Measurements from ENCODE around the gene F2R. TPM values are rescaled to one million over a fixed set of nuclear protein-coding genes. Genes with fewer than 3 reads are reported as not detected.

Gene F2R
- total and polyA plus RNA-seq, 2 of the 13 experiments (the other 11 are each of a cell fraction or from before 2014, with no cell fraction given) = 8.3 to 12.3 TPM

DNA sequence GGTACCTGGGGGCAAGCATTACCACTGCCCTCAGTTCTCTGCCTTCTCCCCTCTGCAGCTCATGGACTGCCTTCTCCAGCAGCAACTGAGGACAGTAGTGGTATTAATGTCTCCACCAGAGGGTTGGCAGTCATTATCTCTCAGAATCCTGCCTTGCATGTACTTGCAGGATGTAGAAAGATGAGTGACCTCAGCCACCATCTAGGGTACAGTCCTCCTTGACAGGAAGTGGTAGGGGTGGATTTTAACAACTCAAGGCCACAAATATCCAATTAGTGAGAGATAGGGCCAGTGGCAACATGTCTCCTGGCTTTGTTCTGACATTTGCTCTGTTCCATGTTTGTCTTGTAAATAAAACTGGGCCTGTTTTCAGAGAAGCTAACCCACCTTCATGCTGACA, 47.2 kb downstream of the F2R start:
- H3K79me2 ChIP-seq (ENCODE audit: insufficient read depth, low read length) = no peaks in the 10 kb centered on the region
- FAIRE-seq (no peak), DNase-seq (ENCODE audit: low spot score) (no peak), ATAC-seq (peak; percentile 58)
- no peaks in the 10 kb centered on the region for H4K20me1 ChIP-seq (ENCODE audit: insufficient read depth, low read length)
- no peaks in the 10 kb centered on the region for H3K9me3 ChIP-seq (ENCODE audit: low read length)
- TF ChIP-seq, protein P1, sequence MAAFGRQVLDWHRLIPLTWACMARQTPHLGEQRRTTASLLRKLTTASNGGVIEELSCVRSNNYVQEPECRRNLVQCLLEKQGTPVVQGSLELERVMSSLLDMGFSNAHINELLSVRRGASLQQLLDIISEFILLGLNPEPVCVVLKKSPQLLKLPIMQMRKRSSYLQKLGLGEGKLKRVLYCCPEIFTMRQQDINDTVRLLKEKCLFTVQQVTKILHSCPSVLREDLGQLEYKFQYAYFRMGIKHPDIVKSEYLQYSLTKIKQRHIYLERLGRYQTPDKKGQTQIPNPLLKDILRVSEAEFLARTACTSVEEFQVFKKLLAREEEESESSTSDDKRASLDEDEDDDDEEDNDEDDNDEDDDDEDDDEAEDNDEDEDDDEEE (CRISPR knock-in tag; IDR thresholded peaks at IDR 0.05) = no peak
- no peak for TF ChIP-seq HMG20A (CRISPR knock-in tag; IDR thresholded peaks at IDR 0.05; ENCODE audit: borderline replicate concordance)
- TF ChIP-seq ZNF577 (CRISPR knock-in tag; IDR thresholded peaks at IDR 0.05; ENCODE audit: borderline replicate concordance, low read depth) = no peak
- no peak for TF ChIP-seq PHF20 (CRISPR knock-in tag; IDR thresholded peaks at IDR 0.05)
- TF ChIP-seq GTF2F1 (IDR thresholded peaks at IDR 0.05; ENCODE audit: low read length) = no peak
- TF ChIP-seq, protein P2, sequence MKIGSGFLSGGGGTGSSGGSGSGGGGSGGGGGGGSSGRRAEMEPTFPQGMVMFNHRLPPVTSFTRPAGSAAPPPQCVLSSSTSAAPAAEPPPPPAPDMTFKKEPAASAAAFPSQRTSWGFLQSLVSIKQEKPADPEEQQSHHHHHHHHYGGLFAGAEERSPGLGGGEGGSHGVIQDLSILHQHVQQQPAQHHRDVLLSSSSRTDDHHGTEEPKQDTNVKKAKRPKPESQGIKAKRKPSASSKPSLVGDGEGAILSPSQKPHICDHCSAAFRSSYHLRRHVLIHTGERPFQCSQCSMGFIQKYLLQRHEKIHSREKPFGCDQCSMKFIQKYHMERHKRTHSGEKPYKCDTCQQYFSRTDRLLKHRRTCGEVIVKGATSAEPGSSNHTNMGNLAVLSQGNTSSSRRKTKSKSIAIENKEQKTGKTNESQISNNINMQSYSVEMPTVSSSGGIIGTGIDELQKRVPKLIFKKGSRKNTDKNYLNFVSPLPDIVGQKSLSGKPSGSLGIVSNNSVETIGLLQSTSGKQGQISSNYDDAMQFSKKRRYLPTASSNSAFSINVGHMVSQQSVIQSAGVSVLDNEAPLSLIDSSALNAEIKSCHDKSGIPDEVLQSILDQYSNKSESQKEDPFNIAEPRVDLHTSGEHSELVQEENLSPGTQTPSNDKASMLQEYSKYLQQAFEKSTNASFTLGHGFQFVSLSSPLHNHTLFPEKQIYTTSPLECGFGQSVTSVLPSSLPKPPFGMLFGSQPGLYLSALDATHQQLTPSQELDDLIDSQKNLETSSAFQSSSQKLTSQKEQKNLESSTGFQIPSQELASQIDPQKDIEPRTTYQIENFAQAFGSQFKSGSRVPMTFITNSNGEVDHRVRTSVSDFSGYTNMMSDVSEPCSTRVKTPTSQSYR (CRISPR knock-in tag; IDR thresholded peaks at IDR 0.05; ENCODE audit: borderline replicate concordance) = no peak
- TF ChIP-seq, protein P3, sequence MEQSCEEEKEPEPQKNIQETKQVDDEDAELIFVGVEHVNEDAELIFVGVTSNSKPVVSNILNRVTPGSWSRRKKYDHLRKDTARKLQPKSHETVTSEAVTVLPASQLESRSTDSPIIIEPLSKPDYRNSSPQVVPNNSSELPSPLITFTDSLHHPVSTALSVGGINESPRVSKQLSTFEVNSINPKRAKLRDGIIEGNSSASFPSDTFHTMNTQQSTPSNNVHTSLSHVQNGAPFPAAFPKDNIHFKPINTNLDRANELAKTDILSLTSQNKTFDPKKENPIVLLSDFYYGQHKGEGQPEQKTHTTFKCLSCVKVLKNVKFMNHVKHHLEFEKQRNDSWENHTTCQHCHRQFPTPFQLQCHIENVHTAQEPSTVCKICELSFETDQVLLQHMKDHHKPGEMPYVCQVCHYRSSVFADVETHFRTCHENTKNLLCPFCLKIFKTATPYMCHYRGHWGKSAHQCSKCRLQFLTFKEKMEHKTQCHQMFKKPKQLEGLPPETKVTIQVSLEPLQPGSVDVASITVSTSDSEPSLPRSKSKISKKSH (CRISPR knock-in tag; IDR thresholded peaks at IDR 0.05; ENCODE audit: borderline replicate concordance) = no peak
- TF ChIP-seq SIN3B (IDR thresholded peaks at IDR 0.05; ENCODE audit: low read length) = no peak
- no peak for TF ChIP-seq NFATC3 (CRISPR knock-in tag; IDR thresholded peaks at IDR 0.05)
- TF ChIP-seq ZNF83 (CRISPR knock-in tag; IDR thresholded peaks at IDR 0.05; ENCODE audit: borderline replicate concordance) = no peak
- TF ChIP-seq, protein P4, sequence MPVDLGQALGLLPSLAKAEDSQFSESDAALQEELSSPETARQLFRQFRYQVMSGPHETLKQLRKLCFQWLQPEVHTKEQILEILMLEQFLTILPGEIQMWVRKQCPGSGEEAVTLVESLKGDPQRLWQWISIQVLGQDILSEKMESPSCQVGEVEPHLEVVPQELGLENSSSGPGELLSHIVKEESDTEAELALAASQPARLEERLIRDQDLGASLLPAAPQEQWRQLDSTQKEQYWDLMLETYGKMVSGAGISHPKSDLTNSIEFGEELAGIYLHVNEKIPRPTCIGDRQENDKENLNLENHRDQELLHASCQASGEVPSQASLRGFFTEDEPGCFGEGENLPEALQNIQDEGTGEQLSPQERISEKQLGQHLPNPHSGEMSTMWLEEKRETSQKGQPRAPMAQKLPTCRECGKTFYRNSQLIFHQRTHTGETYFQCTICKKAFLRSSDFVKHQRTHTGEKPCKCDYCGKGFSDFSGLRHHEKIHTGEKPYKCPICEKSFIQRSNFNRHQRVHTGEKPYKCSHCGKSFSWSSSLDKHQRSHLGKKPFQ (CRISPR knock-in tag; IDR thresholded peaks at IDR 0.05; ENCODE audit: insufficient replicate concordance) = no peak
- no peak for TF ChIP-seq ZNF251 (CRISPR knock-in tag; IDR thresholded peaks at IDR 0.05)
- no peak for TF ChIP-seq HNRNPK (IDR thresholded peaks at IDR 0.05; ENCODE audit: low read depth, low read length, poor library complexity, severe bottlenecking)
- no peak for TF ChIP-seq ZMYM2 (CRISPR knock-in tag; IDR thresholded peaks at IDR 0.05)
- no peak for TF ChIP-seq REXO4 (CRISPR knock-in tag; IDR thresholded peaks at IDR 0.05; ENCODE audit: borderline replicate concordance)
- no peak for TF ChIP-seq NKX3-1 (CRISPR knock-in tag; IDR thresholded peaks at IDR 0.05)
- POLR2A ChIA-PET = no interaction called here
- no TSS peak for BruUV-seq (replicated peaks)
- CTCF ChIA-PET (ENCODE audit: low intra/inter-chr PET ratio, low total read pairs) = no interaction called here
- no peak overlapping the region for H2AFZ ChIP-seq (ENCODE audit: low read length)
- no peak overlapping the region for H3K4me2 ChIP-seq (ENCODE audit: low read depth, low read length)
- no peaks in the 10 kb centered on the region for H3K36me3 ChIP-seq (replicated peaks in 1 of 2; ENCODE audit: control insufficient read depth in 1 of 2, insufficient read depth in 2 of 2, low read length in 2 of 2)
- no peak overlapping the region for H3K4me3 ChIP-seq (replicated peaks in 1 of 3; ENCODE audit: insufficient read depth in 1 of 3, low read depth in 2 of 3, low read length in 3 of 3)
- intact Hi-C loops (cut with micrococcal nuclease; ENCODE audit: unreplicated experiment) (no loop called here), in situ Hi-C loops (cut with HindIII; ENCODE audit: extremely low pct_ligation_motif_present, low pct_unique_long_range_greater_than_20kb) (no loop called here)
- no peak overlapping the region for H3K27ac ChIP-seq (ENCODE audit: extremely low read length, insufficient read depth, low read length)
- peaks cover 16% of the 10 kb centered on the region; the same call in 1 of the 2 replicates for H3K4me1 ChIP-seq (ENCODE audit: insufficient read depth, low read length)
- no peaks in the 10 kb centered on the region for H3K27me3 ChIP-seq (ENCODE audit: control insufficient read depth in 1 of 2, insufficient read depth in 2 of 2, low read length in 2 of 2)
- H3K9ac ChIP-seq (ENCODE audit: insufficient read depth, low read depth, low read length) = no peak overlapping the region
